Measurements from ENCODE around the gene CRIM1. TPM values are rescaled to one million over a fixed set of nuclear protein-coding genes. Genes with fewer than 3 reads are reported as not detected.

The CRIM1 gene
- total and polyA plus RNA-seq, 7 experiments from 2014 or later = 0.10 to 7.1 (median 0.92) TPM

DNA sequence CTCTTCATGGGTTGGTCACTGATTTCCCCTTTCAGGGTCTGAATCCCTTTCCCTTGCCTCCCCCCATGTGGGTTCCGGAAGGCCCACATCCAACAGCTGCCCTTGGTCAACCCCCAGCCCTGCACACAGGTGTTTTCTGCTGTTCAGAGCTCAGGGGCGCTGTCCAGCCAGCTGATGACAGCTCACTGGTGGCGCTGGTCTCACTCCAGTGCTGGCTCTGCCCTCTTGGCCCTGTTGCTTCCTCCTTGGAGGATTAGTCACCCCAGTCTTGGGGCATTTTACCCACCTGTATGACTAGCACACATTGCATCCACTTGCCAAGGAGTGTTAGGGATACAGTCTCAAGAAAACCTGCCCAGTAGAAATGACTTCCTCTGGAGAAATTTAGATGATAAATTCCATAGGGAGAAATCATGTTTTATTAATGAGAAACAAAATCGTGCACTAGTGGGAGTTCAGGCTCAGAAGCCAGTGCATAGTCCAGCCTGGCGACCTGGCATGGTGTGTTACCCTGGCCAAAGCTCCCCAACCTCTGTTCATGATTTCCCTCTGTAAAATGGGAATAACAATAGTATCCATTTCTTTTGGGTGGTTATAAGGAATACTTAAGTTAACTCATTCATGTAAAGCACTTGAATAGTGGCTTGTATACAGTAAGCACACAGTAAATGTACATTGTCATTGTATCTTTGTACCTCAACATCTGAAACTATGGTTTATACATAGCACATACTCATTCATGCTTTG, 21.6 kb downstream of the CRIM1 start:
- Mint-ChIP-seq H3K4me3 (no peak overlapping the region), H3K4me1 (peaks cover 0 to 19% (median 0%) of the 10 kb centered on the region in 7 donors), H3K27me3 (peaks cover 0 to 5% (median 4%) of the 10 kb centered on the region in 5 donors), H3K27ac (no peak overlapping the region), H3K9me3 (peaks cover 0 to 2% (median 0%) of the 10 kb centered on the region in 11 donors), H3K36me3 (peaks cover 0 to 10% (median 0%) of the 10 kb centered on the region in 5 donors)
- Histone ChIP-seq H3K4me1 (ENCODE audit: control insufficient read depth in 2 of 2, insufficient read depth in 2 of 2, low read length in 2 of 2) (no peaks in the 10 kb centered on the region), H3K36me3 (ENCODE audit: control insufficient read depth in 2 of 3, insufficient read depth in 3 of 3, low read length in 3 of 3) (no peaks in the 10 kb centered on the region), H3K4me3 (ENCODE audit: low read length) (no peak overlapping the region), H3K27me3 (ENCODE audit: control insufficient read depth in 2 of 2, insufficient read depth in 2 of 2, low read length in 2 of 2) (no peaks in the 10 kb centered on the region), H3K27ac (ENCODE audit: low read depth, low read length) (no peak overlapping the region), H3K9me3 (ENCODE audit: control insufficient read depth in 2 of 3, low read length in 3 of 3) (no peaks in the 10 kb centered on the region)
- ATAC-seq (no peak), DNase-seq (no peak)
- POLR2A ChIA-PET = no interaction called here
- intact Hi-C loops (cut with micrococcal nuclease) = no loop called here
- CTCF ChIA-PET = no interaction called here

DNA sequence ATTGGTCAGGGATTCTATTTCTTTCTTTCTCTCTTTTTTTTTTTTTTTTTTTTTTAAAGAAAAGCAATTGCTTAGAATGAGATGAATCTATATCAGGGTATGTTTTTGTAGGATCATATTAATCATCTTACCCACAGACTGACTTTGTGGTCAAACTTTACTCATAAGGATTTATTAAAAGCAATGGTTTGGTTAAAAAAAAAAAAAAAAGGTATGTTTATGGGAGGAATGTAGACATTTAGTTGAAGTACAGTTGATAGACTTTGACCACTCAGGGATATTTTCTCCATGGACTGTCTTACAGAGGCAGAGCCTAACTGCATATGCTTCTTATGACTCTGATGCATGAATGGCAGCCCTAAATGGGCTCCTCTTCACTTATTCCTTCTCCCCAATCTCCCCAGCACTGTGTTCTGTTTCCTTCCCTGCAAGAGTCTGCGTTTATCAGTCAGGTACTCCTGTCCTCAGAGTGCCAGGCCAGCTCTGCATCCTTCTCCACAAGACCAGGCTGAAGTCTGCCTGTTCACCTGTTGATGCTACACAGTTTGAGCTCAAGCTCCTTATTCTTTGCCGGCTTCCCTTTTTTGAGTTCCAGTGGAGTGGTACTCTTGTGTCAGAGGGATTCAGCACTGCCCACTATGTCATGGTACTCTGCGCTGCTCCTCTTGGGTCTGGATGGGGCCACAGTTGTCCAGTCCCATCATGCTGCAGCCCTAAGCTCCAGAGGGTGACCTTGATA, 24.3 kb downstream of the CRIM1 start:
- ATAC-seq = no peak
- POLR2A ChIA-PET = no interaction called here
- Histone ChIP-seq H3K36me3 (ENCODE audit: control insufficient read depth in 2 of 3, insufficient read depth in 3 of 3, low read length in 3 of 3) (no peaks in the 10 kb centered on the region), H3K4me3 (ENCODE audit: low read length) (no peak overlapping the region), H3K27me3 (ENCODE audit: control insufficient read depth in 2 of 2, insufficient read depth in 2 of 2, low read length in 2 of 2) (no peaks in the 10 kb centered on the region), H3K4me1 (ENCODE audit: control insufficient read depth in 2 of 2, insufficient read depth in 2 of 2, low read length in 2 of 2) (no peaks in the 10 kb centered on the region), H3K9me3 (ENCODE audit: control insufficient read depth in 2 of 3, low read length in 3 of 3) (no peaks in the 10 kb centered on the region), H3K27ac (ENCODE audit: low read depth, low read length) (no peak overlapping the region)
- H3K4me3 Mint-ChIP-seq = no peak overlapping the region
- H3K27me3 Mint-ChIP-seq = peaks cover 0 to 5% (median 4%) of the 10 kb centered on the region in 5 donors
- H3K9me3 Mint-ChIP-seq = no peaks in the 10 kb centered on the region
- H3K27ac Mint-ChIP-seq = no peak overlapping the region
- no peak for DNase-seq
- CTCF ChIA-PET = no interaction called here
- intact Hi-C loops (cut with micrococcal nuclease) = no loop called here
- H3K4me1 Mint-ChIP-seq = no peaks in the 10 kb centered on the region
- H3K36me3 Mint-ChIP-seq = peaks cover 0 to 2% (median 0%) of the 10 kb centered on the region in 5 donors

- Mint-ChIP-seq H3K27ac (no peak overlapping the region), H3K27me3 (peaks cover 0 to 8% (median 4%) of the 10 kb centered on the region in 5 donors), H3K4me1 (no peaks in the 10 kb centered on the region), H3K4me3 (no peak overlapping the region), H3K9me3 (no peaks in the 10 kb centered on the region), H3K36me3 (peaks cover 0 to 2% (median 0%) of the 10 kb centered on the region in 5 donors)
- Histone ChIP-seq H3K36me3 (ENCODE audit: control insufficient read depth in 2 of 3, insufficient read depth in 3 of 3, low read length in 3 of 3) (no peaks in the 10 kb centered on the region), H3K9me3 (ENCODE audit: control insufficient read depth in 2 of 3, low read length in 3 of 3) (no peaks in the 10 kb centered on the region), H3K4me3 (ENCODE audit: low read length) (no peak overlapping the region), H3K27me3 (ENCODE audit: control insufficient read depth in 2 of 2, insufficient read depth in 2 of 2, low read length in 2 of 2) (no peaks in the 10 kb centered on the region), H3K27ac (ENCODE audit: low read depth, low read length) (no peak overlapping the region), H3K4me1 (ENCODE audit: control insufficient read depth in 2 of 2, insufficient read depth in 2 of 2, low read length in 2 of 2) (no peaks in the 10 kb centered on the region)
- intact Hi-C loops (cut with micrococcal nuclease) = no loop called here
- ChIA-PET CTCF (no interaction called here), POLR2A (no interaction called here)
- DNase-seq = no peak
- ATAC-seq = no peak
Observed at GRCh38 chr2:36380624-36381481, 25.3 kb downstream of the CRIM1 start.

- Histone ChIP-seq H3K27ac (ENCODE audit: low read depth, low read length) (no peak overlapping the region), H3K27me3 (ENCODE audit: control insufficient read depth in 2 of 2, insufficient read depth in 2 of 2, low read length in 2 of 2) (no peaks in the 10 kb centered on the region), H3K4me3 (ENCODE audit: low read length) (no peak overlapping the region), H3K9me3 (ENCODE audit: control insufficient read depth in 2 of 3, low read length in 3 of 3) (no peaks in the 10 kb centered on the region), H3K4me1 (ENCODE audit: control insufficient read depth in 2 of 2, insufficient read depth in 2 of 2, low read length in 2 of 2) (no peaks in the 10 kb centered on the region), H3K36me3 (ENCODE audit: control insufficient read depth in 2 of 3, insufficient read depth in 3 of 3, low read length in 3 of 3) (no peaks in the 10 kb centered on the region)
- Mint-ChIP-seq H3K27ac (no peak overlapping the region), H3K27me3 (peaks cover 0 to 14% (median 0%) of the 10 kb centered on the region in 5 donors), H3K9me3 (no peaks in the 10 kb centered on the region), H3K4me1 (peaks cover 0 to 3% (median 0%) of the 10 kb centered on the region in 7 donors), H3K36me3 (peaks cover 0 to 2% (median 0%) of the 10 kb centered on the region in 5 donors), H3K4me3 (no peak overlapping the region)
- intact Hi-C loops (cut with micrococcal nuclease) = no loop called here
- POLR2A ChIA-PET = no interaction called here
- CTCF ChIA-PET = no interaction called here
- DNase-seq (no peak), ATAC-seq (no peak)
Observed at GRCh38 chr2:36381993-36382392, 26.4 kb downstream of the CRIM1 start.

DNA sequence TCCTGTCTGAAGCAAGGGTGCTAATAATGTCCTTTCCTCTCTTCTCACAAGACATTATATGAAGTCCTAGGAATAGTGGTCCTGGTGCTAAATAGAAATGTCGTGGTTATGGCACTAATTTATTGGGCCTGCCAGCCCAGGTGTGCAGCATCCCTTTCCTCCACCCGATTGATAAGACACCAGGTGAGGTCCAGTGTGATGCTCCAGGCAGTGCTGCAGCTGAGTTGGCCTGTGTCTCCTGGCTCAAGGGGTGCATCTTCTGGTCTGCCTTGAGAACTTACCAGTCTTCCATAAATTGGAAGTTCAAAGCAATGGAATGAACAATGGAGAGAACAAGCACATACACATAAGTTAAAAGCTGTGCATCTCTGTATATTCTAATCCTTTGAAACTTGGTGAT, 26.9 kb downstream of the CRIM1 start:
- no peaks in the 10 kb centered on the region for H3K9me3 Mint-ChIP-seq
- no peak overlapping the region for H3K27ac Mint-ChIP-seq
- no peak for ATAC-seq
- Histone ChIP-seq H3K27ac (ENCODE audit: low read depth, low read length) (no peak overlapping the region), H3K27me3 (ENCODE audit: control insufficient read depth in 2 of 2, insufficient read depth in 2 of 2, low read length in 2 of 2) (no peaks in the 10 kb centered on the region), H3K36me3 (ENCODE audit: control insufficient read depth in 2 of 3, insufficient read depth in 3 of 3, low read length in 3 of 3) (no peaks in the 10 kb centered on the region), H3K4me3 (ENCODE audit: low read length) (no peak overlapping the region), H3K9me3 (ENCODE audit: control insufficient read depth in 2 of 3, low read length in 3 of 3) (no peaks in the 10 kb centered on the region), H3K4me1 (ENCODE audit: control insufficient read depth in 2 of 2, insufficient read depth in 2 of 2, low read length in 2 of 2) (no peaks in the 10 kb centered on the region)
- DNase-seq = no peak
- H3K27me3 Mint-ChIP-seq = peaks cover 0 to 14% (median 0%) of the 10 kb centered on the region in 5 donors
- H3K36me3 Mint-ChIP-seq = peaks cover 0 to 2% (median 0%) of the 10 kb centered on the region in 5 donors
- ChIA-PET CTCF (no interaction called here), POLR2A (no interaction called here)
- H3K4me3 Mint-ChIP-seq = no peak overlapping the region
- H3K4me1 Mint-ChIP-seq = peaks cover 3 to 6% (median 4%) of the 10 kb centered on the region in 7 donors
- intact Hi-C loops (cut with micrococcal nuclease) = no loop called here

GRCh38 chr2:36383726-36384125, 28.1 kb downstream of the CRIM1 start:
- no peaks in the 10 kb centered on the region for H3K36me3 ChIP-seq (ENCODE audit: control insufficient read depth in 2 of 3, insufficient read depth in 3 of 3, low read length in 3 of 3)
- ATAC-seq (no peak), DNase-seq (no peak)
- POLR2A ChIA-PET = no interaction called here
- no peaks in the 10 kb centered on the region for H3K27me3 ChIP-seq (ENCODE audit: control insufficient read depth in 2 of 2, insufficient read depth in 2 of 2, low read length in 2 of 2)
- Mint-ChIP-seq H3K27me3 (peaks cover 0 to 18% (median 0%) of the 10 kb centered on the region in 5 donors), H3K4me1 (peaks cover 7 to 11% (median 9%) of the 10 kb centered on the region in 7 donors), H3K4me3 (no peak overlapping the region), H3K27ac (no peak overlapping the region), H3K9me3 (no peaks in the 10 kb centered on the region), H3K36me3 (peaks cover 0 to 2% (median 0%) of the 10 kb centered on the region in 5 donors)
- no peak overlapping the region for H3K4me3 ChIP-seq (ENCODE audit: low read length)
- CTCF ChIA-PET = interaction anchor here (0.5 to 1.0 kb wide), 2 partner anchors 31 to 103 kb away, joined by 3 to 4 read pairs; no protein-coding TSS in a partner anchor
- no peak overlapping the region for H3K27ac ChIP-seq (ENCODE audit: low read depth, low read length)
- H3K9me3 ChIP-seq (ENCODE audit: control insufficient read depth in 2 of 3, low read length in 3 of 3) = no peaks in the 10 kb centered on the region
- intact Hi-C loops (cut with micrococcal nuclease) = no loop called here
- no peaks in the 10 kb centered on the region for H3K4me1 ChIP-seq (ENCODE audit: control insufficient read depth in 2 of 2, insufficient read depth in 2 of 2, low read length in 2 of 2)

Data from naive thymus-derived CD4-positive, alpha-beta T cell (primary cell).